ENCODE results near the gene ISCA2. TPM values are rescaled to one million over a fixed set of nuclear protein-coding genes. Genes with fewer than 3 reads are reported as not detected.

ISCA2 gene
- total RNA-seq, 1 experiment from 2014 or later, result 45.3 TPM

DNA sequence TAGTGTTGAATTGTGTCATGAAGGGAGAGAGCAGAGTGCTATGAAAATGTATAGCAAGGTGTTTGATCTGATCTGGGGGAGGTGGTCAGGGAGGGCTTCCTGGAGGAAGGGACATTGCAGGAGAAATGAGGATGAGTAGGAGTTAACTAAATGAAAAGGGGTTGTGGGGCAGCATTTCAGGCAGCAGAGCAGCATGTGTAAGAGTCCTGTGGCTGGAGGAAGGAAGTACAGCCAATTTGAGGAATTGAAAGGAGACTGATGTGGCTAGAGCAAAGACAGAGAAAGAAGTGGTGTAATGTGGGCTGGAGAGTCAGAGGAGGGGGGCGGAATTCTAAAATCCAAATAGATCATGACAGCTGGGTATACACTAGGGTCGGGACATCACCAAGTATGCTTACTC is 21.0 kb upstream of the ISCA2 start:
- H3K36me3 ChIP-seq (replicated peaks; ENCODE audit: control insufficient read depth, insufficient read depth, low read length), result peaks cover 4% of the 10 kb centered on the region
- no peak for DNase-seq
- H3K4me3 ChIP-seq (ENCODE audit: insufficient read depth, low read depth, low read length), result no peak overlapping the region
- no peaks in the 10 kb centered on the region for H3K27me3 ChIP-seq (ENCODE audit: control insufficient read depth, insufficient read depth, low read length)

DNA sequence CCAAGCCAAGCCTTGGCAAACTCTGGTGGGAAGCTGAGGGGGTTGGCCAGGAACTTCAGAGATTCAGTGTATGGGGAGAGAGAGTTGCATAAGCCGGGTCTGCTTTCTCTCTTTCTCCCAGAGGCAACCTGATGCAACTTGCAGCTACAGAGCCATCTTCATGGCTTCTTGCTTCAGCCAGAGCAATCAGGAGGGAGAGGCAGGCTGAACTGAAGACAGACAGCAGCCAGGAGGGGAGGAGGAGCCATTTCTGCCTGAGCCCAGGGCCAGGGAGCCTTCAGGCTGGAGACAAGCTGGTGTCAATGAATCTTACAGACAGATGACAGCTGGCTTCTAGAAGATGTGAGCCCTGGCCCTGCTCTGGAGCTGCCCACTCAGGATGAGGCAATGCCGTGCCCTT is 19.2 kb upstream of the ISCA2 start:
- Histone ChIP-seq H3K36me3 (replicated peaks; ENCODE audit: control insufficient read depth, insufficient read depth, low read length) (peaks cover 5% of the 10 kb centered on the region), H3K4me3 (ENCODE audit: insufficient read depth, low read depth, low read length) (no peak overlapping the region), H3K27me3 (ENCODE audit: control insufficient read depth, insufficient read depth, low read length) (no peaks in the 10 kb centered on the region)
- no peak for DNase-seq

DNA sequence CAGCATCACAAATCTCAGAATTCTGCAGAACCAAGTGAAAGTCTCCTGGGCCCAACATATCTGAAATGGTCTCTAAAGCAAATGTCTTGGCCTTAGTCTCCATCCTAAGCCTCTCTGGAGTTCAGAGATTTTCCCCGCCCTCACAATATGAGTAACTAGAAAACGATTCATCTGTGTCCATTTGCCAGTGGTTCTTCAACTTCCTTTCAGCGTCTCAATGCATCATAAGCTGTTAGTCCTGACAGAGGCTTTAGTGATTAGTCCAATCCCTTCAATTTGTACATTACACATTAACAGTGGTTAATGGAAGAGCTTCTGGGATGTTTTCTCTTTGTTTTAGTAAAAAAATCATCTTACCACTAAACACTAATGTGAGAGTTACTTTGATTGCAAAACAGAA is 17.9 kb upstream of the ISCA2 start:
- H3K4me3 ChIP-seq (ENCODE audit: insufficient read depth, low read depth, low read length), result no peak overlapping the region
- H3K36me3 ChIP-seq (replicated peaks; ENCODE audit: control insufficient read depth, insufficient read depth, low read length), result peaks cover 7% of the 10 kb centered on the region
- DNase-seq, result no peak
- H3K27me3 ChIP-seq (ENCODE audit: control insufficient read depth, insufficient read depth, low read length), result no peaks in the 10 kb centered on the region

DNA sequence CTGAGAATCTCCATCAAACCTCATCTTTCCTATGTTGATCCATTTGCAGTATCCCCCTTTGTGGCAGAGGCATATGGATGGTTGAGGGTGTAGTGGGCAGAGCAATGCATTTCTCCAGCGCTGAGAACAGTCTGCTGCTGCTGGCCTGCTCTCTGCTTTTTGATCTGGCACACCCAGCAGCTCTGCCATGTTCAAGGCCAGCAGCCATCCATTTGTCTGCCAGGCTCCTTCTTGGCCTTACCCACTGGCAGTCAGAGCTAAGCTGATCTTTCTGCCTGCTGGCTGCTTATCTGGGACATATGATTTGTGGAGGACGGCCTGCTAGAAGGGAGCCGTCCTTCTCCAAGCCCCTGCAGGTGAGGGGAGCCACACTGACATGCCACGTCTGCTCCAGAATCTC is 17.5 kb upstream of the ISCA2 start:
- no peak for DNase-seq
- Histone ChIP-seq H3K36me3 (replicated peaks; ENCODE audit: control insufficient read depth, insufficient read depth, low read length) (peaks cover 7% of the 10 kb centered on the region), H3K27me3 (ENCODE audit: control insufficient read depth, insufficient read depth, low read length) (no peaks in the 10 kb centered on the region), H3K4me3 (ENCODE audit: insufficient read depth, low read depth, low read length) (no peak overlapping the region)

- no peak for DNase-seq
- H3K36me3 ChIP-seq (replicated peaks; ENCODE audit: control insufficient read depth, insufficient read depth, low read length), result peaks cover 10% of the 10 kb centered on the region
- H3K27me3 ChIP-seq (ENCODE audit: control insufficient read depth, insufficient read depth, low read length), result no peaks in the 10 kb centered on the region
- H3K4me3 ChIP-seq (ENCODE audit: insufficient read depth, low read depth, low read length), result no peak overlapping the region
Observed at GRCh38 chr14:74476607-74477006, 17.0 kb upstream of the ISCA2 start.

- no peak overlapping the region for H3K4me3 ChIP-seq (ENCODE audit: insufficient read depth, low read depth, low read length)
- peak; percentile 71 for DNase-seq
- H3K27me3 ChIP-seq (ENCODE audit: control insufficient read depth, insufficient read depth, low read length), result no peaks in the 10 kb centered on the region
- H3K36me3 ChIP-seq (replicated peaks; ENCODE audit: control insufficient read depth, insufficient read depth, low read length), result peaks cover 16% of the 10 kb centered on the region
Observed at GRCh38 chr14:74478996-74479635, 14.4 kb upstream of the ISCA2 start.

DNA sequence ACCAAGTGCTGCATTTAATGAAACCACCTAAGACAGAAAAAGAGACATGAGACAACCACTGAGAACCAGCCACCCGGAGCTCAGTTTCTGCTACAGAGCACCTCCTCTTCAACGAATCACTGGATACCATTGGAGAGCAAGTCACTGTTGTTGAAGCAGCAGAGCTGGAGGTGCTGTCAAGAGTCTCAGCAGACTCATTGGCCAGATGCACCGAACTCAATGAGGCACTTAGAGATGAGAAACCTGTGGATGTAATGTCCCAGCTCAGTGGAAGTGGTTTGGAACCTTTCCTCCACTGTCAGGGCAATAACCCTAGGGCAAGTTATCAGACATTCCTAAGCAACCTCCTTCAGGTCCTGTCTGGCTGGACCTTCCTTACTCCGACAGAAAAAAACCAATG is 13.5 kb upstream of the ISCA2 start:
- Histone ChIP-seq H3K36me3 (replicated peaks; ENCODE audit: control insufficient read depth, insufficient read depth, low read length) (peaks cover 15% of the 10 kb centered on the region), H3K4me3 (ENCODE audit: insufficient read depth, low read depth, low read length) (no peak overlapping the region), H3K27me3 (ENCODE audit: control insufficient read depth, insufficient read depth, low read length) (no peaks in the 10 kb centered on the region)
- DNase-seq, result no peak

- Histone ChIP-seq H3K4me3 (ENCODE audit: insufficient read depth, low read depth, low read length) (no peak overlapping the region), H3K36me3 (replicated peaks; ENCODE audit: control insufficient read depth, insufficient read depth, low read length) (peaks cover 18% of the 10 kb centered on the region), H3K27me3 (ENCODE audit: control insufficient read depth, insufficient read depth, low read length) (no peaks in the 10 kb centered on the region)
- no peak for DNase-seq
Observed at GRCh38 chr14:74482571-74482970, 11.0 kb upstream of the ISCA2 start.

DNA sequence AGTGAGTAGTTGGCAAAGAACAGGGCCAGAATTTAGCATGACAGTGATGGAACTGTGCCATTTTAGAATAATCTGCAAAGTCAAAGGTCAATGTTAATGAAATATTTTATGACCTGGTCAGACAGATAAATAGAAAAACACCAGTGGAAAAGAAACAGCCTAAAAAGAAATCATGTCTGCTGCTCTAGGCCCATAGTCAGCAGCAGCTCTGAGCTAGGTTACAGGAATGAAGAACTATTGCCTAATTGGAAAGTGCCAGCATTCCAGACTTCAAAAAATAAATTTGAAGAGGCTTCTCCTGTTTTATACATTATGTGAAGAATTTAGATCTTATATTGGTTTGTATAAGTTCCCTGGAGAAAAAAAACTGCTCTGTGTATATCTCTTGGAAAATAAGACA is 10.2 kb upstream of the ISCA2 start:
- no peak for DNase-seq
- H3K27me3 ChIP-seq (ENCODE audit: control insufficient read depth, insufficient read depth, low read length), result no peaks in the 10 kb centered on the region
- no peak overlapping the region for H3K4me3 ChIP-seq (ENCODE audit: insufficient read depth, low read depth, low read length)
- H3K36me3 ChIP-seq (replicated peaks; ENCODE audit: control insufficient read depth, insufficient read depth, low read length), result peaks cover 18% of the 10 kb centered on the region

DNA sequence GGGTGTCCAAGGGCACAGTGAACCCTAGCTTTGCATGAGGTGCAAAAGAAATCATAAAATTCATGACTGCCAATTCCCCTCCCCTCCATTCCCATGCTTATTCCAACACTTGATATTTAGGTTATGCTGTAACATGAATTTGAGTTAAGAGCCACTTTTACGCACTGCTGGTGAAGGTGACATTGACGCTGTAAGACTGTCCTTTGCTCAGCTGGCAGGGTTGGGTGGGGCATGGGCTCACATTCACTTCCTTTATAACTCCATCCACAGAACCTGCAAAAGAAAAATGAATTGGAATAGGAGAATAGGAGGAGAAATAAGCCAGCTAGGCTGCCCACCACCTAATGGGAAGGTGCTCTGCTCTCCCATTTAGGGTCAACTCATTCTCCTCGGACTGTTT is 7.4 kb upstream of the ISCA2 start:
- no peak for DNase-seq
- H3K27me3 ChIP-seq (ENCODE audit: control insufficient read depth, insufficient read depth, low read length), result no peaks in the 10 kb centered on the region
- H3K36me3 ChIP-seq (replicated peaks; ENCODE audit: control insufficient read depth, insufficient read depth, low read length), result peaks cover 15% of the 10 kb centered on the region
- no peak overlapping the region for H3K4me3 ChIP-seq (ENCODE audit: insufficient read depth, low read depth, low read length)

- H3K4me3 ChIP-seq (ENCODE audit: insufficient read depth, low read depth, low read length), result no peak overlapping the region
- no peak for DNase-seq
- H3K36me3 ChIP-seq (replicated peaks; ENCODE audit: control insufficient read depth, insufficient read depth, low read length), result peaks cover 5% of the 10 kb centered on the region
- no peaks in the 10 kb centered on the region for H3K27me3 ChIP-seq (ENCODE audit: control insufficient read depth, insufficient read depth, low read length)
Observed at GRCh38 chr14:74488786-74489397, 4.7 kb upstream of the ISCA2 start.

- no peaks in the 10 kb centered on the region for H3K27me3 ChIP-seq (ENCODE audit: control insufficient read depth, insufficient read depth, low read length)
- peaks cover 5% of the 10 kb centered on the region for H3K36me3 ChIP-seq (replicated peaks; ENCODE audit: control insufficient read depth, insufficient read depth, low read length)
- no peak overlapping the region for H3K4me3 ChIP-seq (ENCODE audit: insufficient read depth, low read depth, low read length)
- no peak for DNase-seq
Observed at GRCh38 chr14:74490486-74490885, 3.1 kb upstream of the ISCA2 start.

DNA sequence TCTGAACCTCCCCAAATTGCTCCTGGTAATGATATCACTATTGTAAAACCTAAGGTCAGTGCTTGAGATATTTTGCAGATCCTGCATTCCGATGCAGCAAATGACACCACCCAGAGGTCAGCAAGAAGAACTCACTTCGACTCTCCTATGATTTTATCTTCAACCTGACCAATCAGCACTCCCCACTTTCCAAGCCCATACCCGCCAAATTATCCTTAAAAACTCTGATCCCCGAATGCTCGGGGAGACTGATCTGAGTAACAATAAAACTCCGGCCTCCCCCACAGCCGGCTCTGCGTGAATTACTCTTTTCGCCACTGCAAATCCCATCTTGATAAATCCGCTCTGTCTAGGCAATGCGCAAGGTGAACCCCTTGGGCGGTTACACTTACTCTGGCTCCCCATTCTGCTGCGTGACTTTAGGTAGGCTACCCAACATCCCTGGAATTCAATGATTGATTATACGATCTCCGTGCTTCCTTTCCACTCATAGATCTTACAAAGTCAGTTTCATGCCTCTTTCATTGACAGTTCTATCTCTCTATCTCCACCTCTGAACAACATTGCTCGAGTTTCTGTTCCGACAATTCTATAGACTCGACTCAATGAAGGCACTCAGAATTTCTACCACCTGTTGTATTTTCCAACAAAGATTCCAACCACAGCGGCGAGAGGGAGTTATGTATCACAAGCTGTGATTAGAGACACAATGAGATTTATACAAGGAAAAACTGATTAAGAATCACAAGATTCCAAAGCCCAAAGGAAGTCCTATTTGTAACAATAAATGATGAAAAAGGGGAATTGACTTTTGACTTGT is 1.4 kb upstream of the ISCA2 start:
- Histone ChIP-seq H3K27me3 (ENCODE audit: control insufficient read depth, insufficient read depth, low read length) (no peaks in the 10 kb centered on the region), H3K4me3 (ENCODE audit: insufficient read depth, low read depth, low read length) (peak overlapping the region; percentile 67), H3K36me3 (replicated peaks; ENCODE audit: control insufficient read depth, insufficient read depth, low read length) (peaks cover 1% of the 10 kb centered on the region)
- peak; percentile 39 for DNase-seq

- Histone ChIP-seq H3K36me3 (replicated peaks; ENCODE audit: control insufficient read depth, insufficient read depth, low read length) (peaks cover 1% of the 10 kb centered on the region), H3K4me3 (ENCODE audit: insufficient read depth, low read depth, low read length) (peak within 1 kb of the TSS; percentile 97), H3K27me3 (ENCODE audit: control insufficient read depth, insufficient read depth, low read length) (no peaks in the 10 kb centered on the region)
- no peak for DNase-seq
Observed at GRCh38 chr14:74492776-74493342, 706 bp upstream of the ISCA2 start, which contains the start of gene NPC2. NPC2 (minus strand) TSS chr14:74493305; CDS start chr14:74493274, 31 bp downstream.

DNA sequence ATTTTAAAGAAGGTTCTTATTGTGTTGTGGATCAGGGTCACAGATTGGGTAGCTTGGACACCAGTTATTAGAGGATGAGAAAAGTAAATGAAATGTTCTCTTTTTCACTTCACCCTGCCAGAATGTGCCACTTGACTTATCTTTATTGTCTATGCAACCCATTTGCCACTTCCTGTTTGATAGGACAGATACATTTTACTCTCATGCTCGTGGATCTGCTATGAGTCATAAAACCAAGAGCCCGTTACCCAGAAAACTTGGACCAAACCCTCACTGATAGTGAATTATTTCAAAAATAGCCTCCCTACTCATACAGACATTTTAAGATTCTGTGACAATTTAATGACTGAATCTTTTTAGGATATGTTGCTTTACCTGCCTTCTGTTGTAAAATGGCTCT is 1.8 kb downstream of the ISCA2 start:
- no peak for DNase-seq
- Histone ChIP-seq H3K27me3 (ENCODE audit: control insufficient read depth, insufficient read depth, low read length) (no peaks in the 10 kb centered on the region), H3K36me3 (replicated peaks; ENCODE audit: control insufficient read depth, insufficient read depth, low read length) (peaks cover 1% of the 10 kb centered on the region), H3K4me3 (ENCODE audit: insufficient read depth, low read depth, low read length) (no peak overlapping the region)

All from H7 (cell line).